ENCODE data around the gene TNNC1. TPM values are rescaled to one million over a fixed set of nuclear protein-coding genes. Genes with fewer than 3 reads are reported as not detected.
A peak's percentile ranks its signal among the peaks of the same experiment; 100 is the strongest.

The TNNC1 gene
- total RNA-seq, 1 donor from 2014 or later: 0.26 TPM

GRCh38 chr3:52480768-52481715 lies 27.2 kb upstream of the TNNC1 start:
- no peak overlapping the region for H3K4me3 ChIP-seq (ENCODE audit: low read depth, low read length)
- no peaks in the 10 kb centered on the region for H3K27me3 ChIP-seq (ENCODE audit: control insufficient read depth, insufficient read depth, low read length)
- FAIRE-seq (no peak), DNase-seq (ENCODE audit: low read depth) (no peak)
- H3K36me3 ChIP-seq (ENCODE audit: control insufficient read depth, insufficient read depth, low read length): peaks cover 37% of the 10 kb centered on the region
- TF ChIP-seq CTCF (IDR thresholded peaks at IDR 0.05; ENCODE audit: insufficient read depth, low read length, severe bottlenecking): no peak

GRCh38 chr3:52479877-52480575 lies 26.2 kb upstream of the TNNC1 start:
- no peak overlapping the region for H3K4me3 ChIP-seq (ENCODE audit: low read depth, low read length)
- no peak for FAIRE-seq
- no peak for TF ChIP-seq CTCF (IDR thresholded peaks at IDR 0.05; ENCODE audit: insufficient read depth, low read length, severe bottlenecking)
- no peaks in the 10 kb centered on the region for H3K27me3 ChIP-seq (ENCODE audit: control insufficient read depth, insufficient read depth, low read length)
- no peak for DNase-seq (ENCODE audit: low read depth)
- H3K36me3 ChIP-seq (ENCODE audit: control insufficient read depth, insufficient read depth, low read length): peaks cover 40% of the 10 kb centered on the region

GRCh38 chr3:52479037-52479876 lies 25.4 kb upstream of the TNNC1 start:
- FAIRE-seq (peak; percentile 32), DNase-seq (ENCODE audit: low read depth) (no peak)
- Histone ChIP-seq H3K27me3 (ENCODE audit: control insufficient read depth, insufficient read depth, low read length) (no peaks in the 10 kb centered on the region), H3K4me3 (ENCODE audit: low read depth, low read length) (no peak overlapping the region), H3K36me3 (ENCODE audit: control insufficient read depth, insufficient read depth, low read length) (peaks cover 40% of the 10 kb centered on the region)
- TF ChIP-seq CTCF (IDR thresholded peaks at IDR 0.05; ENCODE audit: insufficient read depth, low read length, severe bottlenecking): no peak

GRCh38 chr3:52477796-52478095 lies 23.9 kb upstream of the TNNC1 start:
- Histone ChIP-seq H3K36me3 (ENCODE audit: control insufficient read depth, insufficient read depth, low read length) (peaks cover 51% of the 10 kb centered on the region), H3K27me3 (ENCODE audit: control insufficient read depth, insufficient read depth, low read length) (no peaks in the 10 kb centered on the region), H3K4me3 (ENCODE audit: low read depth, low read length) (no peak overlapping the region)
- no peak for TF ChIP-seq CTCF (IDR thresholded peaks at IDR 0.05; ENCODE audit: insufficient read depth, low read length, severe bottlenecking)
- no peak for FAIRE-seq
- no peak for DNase-seq (ENCODE audit: low read depth)

- no peak for FAIRE-seq
- Histone ChIP-seq H3K27me3 (ENCODE audit: control insufficient read depth, insufficient read depth, low read length) (no peaks in the 10 kb centered on the region), H3K36me3 (ENCODE audit: control insufficient read depth, insufficient read depth, low read length) (peaks cover 54% of the 10 kb centered on the region), H3K4me3 (ENCODE audit: low read depth, low read length) (no peak overlapping the region)
- no peak for TF ChIP-seq CTCF (IDR thresholded peaks at IDR 0.05; ENCODE audit: insufficient read depth, low read length, severe bottlenecking)
- no peak for DNase-seq (ENCODE audit: low read depth)
Observed at GRCh38 chr3:52477076-52477795, 23.4 kb upstream of the TNNC1 start.
